Nucleus accumbens (tissue), 56 donors: ENCODE measurements around the gene FAM163A.

Experiments used
- DNase-seq, 56 donors: peaks; one replicate each; lab custom pipeline; 2025; lab: John Stamatoyannopoulos, UW

FAM163A gene

DNA sequence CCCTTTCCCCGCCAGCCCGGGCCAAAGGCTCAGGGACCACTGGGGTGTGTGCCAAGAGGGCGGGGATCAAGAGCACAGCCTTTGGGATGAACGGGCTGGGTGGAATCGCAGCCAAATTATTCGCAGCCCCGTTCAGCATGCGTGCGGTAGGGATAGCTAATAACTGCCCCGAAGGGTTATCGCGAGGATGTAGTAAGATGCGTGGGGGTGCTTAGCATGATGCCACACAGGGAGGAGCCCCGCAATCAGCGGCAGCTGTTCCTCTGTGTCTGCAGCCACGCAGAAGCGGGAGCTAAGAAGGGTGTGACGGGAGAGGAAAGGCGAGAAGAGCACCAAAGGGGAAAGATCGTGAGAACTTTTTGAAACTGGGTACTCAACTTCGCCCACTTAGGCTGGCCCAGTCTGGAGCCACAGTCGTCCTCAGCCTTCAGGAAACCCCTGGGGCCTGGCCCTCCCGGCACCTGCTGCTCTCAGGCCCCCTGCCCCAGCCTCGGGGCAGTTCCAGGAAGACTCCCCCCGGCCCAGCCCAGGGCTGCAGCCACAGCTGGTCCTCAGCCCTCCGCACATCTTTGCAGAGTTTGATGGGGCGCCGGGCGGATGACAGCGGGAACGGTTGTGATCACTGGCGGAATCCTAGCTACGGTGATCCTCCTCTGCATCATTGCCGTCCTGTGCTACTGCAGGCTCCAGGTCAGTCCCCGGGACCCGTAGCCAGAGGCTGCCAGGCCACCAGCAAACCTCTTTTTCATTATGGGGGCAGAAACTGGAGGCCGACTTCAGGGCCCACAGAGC lies 69.6 kb downstream of the FAM163A start:
- DNase-seq: no peak

DNA sequence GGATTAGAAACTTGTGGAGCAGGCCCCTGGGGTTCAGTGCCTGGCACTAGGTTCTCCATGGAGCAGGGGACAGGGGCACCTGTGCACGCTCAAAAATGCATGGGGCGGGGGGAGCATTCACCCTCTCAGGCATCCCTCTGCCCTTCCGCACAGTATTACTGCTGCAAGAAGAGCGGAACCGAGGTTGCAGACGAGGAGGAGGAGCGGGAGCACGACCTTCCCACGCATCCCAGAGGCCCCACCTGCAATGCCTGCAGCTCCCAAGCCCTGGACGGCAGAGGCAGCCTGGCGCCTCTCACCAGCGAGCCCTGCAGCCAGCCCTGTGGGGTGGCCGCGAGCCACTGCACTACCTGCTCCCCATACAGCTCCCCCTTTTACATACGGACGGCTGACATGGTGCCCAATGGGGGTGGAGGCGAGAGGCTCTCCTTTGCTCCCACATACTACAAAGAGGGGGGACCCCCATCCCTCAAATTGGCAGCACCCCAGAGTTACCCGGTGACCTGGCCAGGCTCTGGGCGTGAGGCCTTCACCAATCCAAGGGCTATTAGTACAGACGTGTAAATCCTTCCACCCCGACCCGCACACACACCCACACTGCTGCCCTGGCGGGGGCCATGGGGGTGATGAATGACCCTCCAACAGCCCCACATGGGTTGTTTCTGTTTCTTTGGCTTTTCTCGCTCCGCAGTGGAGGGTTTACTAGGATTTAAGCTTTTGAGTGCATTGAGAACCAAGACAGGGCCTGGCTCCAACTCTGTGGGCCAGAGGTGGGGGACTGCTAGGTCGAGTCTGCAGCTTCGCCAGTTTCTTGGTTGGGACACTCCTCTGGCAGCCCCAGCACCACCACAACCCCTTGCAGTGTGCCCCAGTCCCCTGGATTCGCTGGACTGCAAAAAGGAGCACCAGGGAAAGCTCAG lies 70.8 kb downstream of the FAM163A start:
- DNase-seq: peak in 1 of 56 donors; percentile 38

GRCh38 chr1:179814546-179814838 lies 71.4 kb downstream of the FAM163A start:
- peak in 4 of 56 donors; percentile 56 to 73 (median 70) for DNase-seq

DNA sequence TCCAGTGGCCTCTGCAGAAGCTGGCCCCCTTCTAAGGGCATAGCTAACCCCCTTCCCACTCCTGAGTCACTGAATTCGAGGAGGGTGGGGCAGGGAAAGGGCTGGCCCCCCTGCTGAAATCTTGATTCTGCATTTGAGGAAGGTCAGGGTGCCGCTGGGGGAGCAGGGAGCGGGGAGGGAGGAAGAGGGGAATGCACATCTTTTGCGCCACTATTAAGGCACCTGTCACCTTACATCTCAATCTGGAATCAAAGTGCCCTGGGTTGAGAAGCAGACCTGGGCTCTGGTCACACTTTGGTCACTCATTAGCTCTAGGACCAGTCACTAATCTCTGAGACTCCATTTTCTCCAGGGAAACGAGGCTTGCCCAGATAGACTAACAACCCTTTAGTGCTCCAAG lies 72.5 kb downstream of the FAM163A start:
- peak in 1 of 56 donors; percentile 41 for DNase-seq

DNA sequence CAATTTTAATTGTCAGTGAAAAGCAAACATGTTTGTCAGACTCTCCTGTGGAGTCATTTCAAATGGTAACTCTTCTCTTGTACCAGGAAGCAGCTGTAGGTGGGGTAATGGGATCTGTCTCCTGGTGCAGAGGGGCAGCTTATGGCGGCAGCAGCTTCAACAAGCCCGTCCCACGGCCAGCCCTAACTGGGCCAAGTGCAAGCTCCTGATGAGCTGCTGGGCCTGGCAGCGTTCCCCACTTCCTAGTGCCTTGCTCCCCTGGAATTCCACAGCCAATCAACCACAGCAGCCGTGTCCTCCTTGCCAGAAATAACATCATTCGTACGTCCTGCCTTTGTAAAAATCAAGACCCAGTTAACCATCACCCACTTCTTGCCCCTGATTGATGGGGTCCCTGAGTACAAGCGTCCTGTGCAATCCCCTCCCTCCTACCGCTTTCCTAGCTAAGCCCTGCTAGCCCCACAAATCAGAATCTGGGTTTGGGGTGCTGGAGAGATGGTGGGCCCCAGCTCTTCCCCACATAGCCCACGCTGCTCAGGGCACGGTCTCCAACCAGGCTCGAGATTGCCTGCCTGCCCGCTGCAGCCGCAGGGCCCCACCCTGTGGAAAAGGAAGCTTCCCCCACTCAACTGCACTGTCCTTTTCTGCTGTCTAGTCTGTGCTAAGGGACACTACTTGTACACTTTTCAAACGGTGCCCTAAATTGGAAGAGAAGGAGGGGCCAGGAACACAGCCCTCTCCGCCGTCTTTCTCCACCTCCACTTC lies 73.3 kb downstream of the FAM163A start:
- DNase-seq: peak in 1 of 56 donors; percentile 5

DNA sequence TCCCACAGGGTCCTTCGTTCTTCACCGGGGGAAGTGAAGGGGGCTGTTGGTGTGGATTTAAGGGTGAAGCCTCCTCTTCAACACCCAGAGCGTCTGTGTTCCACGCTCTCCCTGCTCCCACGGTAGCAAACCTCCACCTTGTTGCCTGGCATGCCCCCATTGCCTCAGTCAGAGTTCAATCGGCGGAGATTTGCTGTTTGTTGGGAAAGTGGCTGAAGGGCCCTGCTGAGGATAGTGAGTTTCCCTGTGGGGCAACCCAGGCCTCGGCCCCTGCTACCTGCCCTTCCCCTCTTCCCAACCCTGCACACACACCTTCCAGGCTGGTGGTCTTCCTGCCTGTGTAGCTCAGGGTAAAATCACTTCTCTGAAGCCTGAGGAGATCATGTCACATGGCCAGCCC lies 74.0 kb downstream of the FAM163A start:
- no peak for DNase-seq

DNA sequence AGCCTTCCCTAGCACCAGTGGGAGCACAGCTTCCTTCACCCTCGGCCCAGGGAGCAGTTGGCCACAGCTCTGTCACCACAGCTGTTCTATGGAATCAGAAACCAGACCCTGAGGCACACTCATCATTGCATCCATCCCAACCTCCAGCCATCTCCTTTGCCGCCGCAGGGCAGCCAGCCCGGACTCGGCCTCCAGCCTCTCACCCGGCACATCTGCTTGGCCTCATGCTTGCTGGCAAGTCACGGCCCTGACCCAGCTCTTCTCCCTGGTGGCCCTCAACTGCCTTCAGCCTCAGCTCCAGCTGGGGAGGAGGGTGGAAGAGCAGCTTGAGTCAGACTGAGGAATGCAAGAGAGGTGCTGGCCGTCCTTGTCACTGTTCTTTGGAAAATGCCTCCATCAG lies 74.7 kb downstream of the FAM163A start:
- no peak for DNase-seq

GRCh38 chr1:179818260-179818659 lies 75.2 kb downstream of the FAM163A start:
- no peak for DNase-seq

- no peak for DNase-seq
Measured at GRCh38 chr1:179818743-179819173, 75.7 kb downstream of the FAM163A start.

- no peak for DNase-seq
Measured at GRCh38 chr1:179820226-179820970, 77.3 kb downstream of the FAM163A start.

GRCh38 chr1:179821524-179821923 lies 78.4 kb downstream of the FAM163A start:
- no peak for DNase-seq

- no peak for DNase-seq
Measured at GRCh38 chr1:179822065-179822464, 79.0 kb downstream of the FAM163A start.

DNA sequence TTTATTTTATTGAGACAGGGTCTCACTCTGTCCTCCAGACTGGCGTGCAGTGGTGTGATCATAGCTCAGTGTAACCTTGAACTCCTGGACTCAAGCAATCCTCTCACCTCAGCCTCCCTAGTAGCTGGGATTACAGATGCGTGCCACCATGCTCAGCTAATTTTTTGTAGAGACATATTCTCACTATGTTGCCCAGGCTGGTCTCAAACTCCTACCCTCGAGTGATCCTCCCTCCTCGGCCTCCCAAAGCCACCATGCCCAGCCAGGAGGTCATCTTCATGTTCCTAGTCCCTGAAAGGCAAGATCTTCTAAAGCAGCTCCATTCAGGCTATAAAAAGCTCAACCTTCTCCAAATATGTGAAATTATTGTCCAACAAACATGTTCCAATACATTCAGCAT lies 80.6 kb downstream of the FAM163A start:
- no peak for DNase-seq

- no peak for DNase-seq
Measured at GRCh38 chr1:179824265-179824664, 81.2 kb downstream of the FAM163A start.

- no peak for DNase-seq
Measured at GRCh38 chr1:179825206-179825605, 82.1 kb downstream of the FAM163A start.

GRCh38 chr1:179825798-179826460 lies 82.8 kb downstream of the FAM163A start:
- DNase-seq: no peak

GRCh38 chr1:179826626-179827280 lies 83.7 kb downstream of the FAM163A start:
- no peak for DNase-seq

GRCh38 chr1:179828554-179829110 lies 85.5 kb downstream of the FAM163A start:
- DNase-seq: no peak

DNA sequence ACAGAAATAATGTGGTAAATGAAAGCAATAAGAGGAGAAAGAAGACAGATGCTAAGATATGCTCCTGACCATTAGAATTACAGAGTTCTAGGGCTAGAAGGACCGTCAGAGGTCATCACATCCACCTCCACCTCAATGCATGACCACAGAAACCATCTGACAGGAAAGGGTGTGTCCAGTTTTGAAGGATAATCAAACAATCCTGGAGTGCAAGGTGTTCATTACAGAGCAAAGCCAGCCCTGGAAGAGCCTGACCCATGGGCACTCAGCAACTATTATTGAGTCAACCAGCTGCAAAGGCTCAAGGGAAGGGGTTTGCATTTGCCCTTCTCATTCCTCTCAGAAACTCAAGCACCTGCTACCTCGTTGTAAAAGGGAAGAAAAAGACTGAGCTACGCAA lies 88.1 kb downstream of the FAM163A start:
- no peak for DNase-seq
